A549 (cell line): ENCODE measurements around the gene LDLRAP1.

Experiments
- EHMT2 ChIP-seq: fragments of 200-600 bp; sonication (generic); IDR thresholded peaks from 2 replicates; pipeline ENCODE4 v1.6.1; 2016; ENCODE audit warnings: antibody characterized with exemption, low read depth, mild to moderate bottlenecking, moderate library complexity
- ESRRA ChIP-seq: fragments of 150-350 bp; IDR thresholded peaks from 2 replicates; pipeline ENCODE4 v1.6.1; 2014; ENCODE audit warnings: mild to moderate bottlenecking, low read length, borderline replicate concordance
- FOSB ChIP-seq: fragments of 250-450 bp; sonication (Bioruptor Pico); IDR thresholded peaks from 2 replicates; pipeline ENCODE4 v1.5.0; 2020; ENCODE audit warnings: mild to moderate bottlenecking, moderate library complexity
- POLR2A ChIP-seq: IDR thresholded peaks from 2 replicates; pipeline ENCODE4 v1.6.1; 2012; ENCODE audit warnings: mild to moderate bottlenecking, low read length
- RAD21 ChIP-seq, 2 experiments: fragments of >200 bp in 1 of 2; sonication (Bioruptor Twin) in 1 of 2; formaldehyde crosslinking in 1 of 2; IDR thresholded peaks in 1 of 2; conservative IDR thresholded peaks in 1 of 2; 2 replicates in 1 of 2; 3 replicates in 1 of 2; pipeline ENCODE4 v1.6.1; 2012 to 2018; ENCODE audit warnings: inconsistent platforms in 1 of 2
- TF ChIP-seq, protein P1 (sequence below): fragments of >200 bp; sonication (Bioruptor Twin); formaldehyde crosslinking; IDR thresholded peaks from 3 replicates; pipeline ENCODE4 v1.5.1; 2016

DNA sequence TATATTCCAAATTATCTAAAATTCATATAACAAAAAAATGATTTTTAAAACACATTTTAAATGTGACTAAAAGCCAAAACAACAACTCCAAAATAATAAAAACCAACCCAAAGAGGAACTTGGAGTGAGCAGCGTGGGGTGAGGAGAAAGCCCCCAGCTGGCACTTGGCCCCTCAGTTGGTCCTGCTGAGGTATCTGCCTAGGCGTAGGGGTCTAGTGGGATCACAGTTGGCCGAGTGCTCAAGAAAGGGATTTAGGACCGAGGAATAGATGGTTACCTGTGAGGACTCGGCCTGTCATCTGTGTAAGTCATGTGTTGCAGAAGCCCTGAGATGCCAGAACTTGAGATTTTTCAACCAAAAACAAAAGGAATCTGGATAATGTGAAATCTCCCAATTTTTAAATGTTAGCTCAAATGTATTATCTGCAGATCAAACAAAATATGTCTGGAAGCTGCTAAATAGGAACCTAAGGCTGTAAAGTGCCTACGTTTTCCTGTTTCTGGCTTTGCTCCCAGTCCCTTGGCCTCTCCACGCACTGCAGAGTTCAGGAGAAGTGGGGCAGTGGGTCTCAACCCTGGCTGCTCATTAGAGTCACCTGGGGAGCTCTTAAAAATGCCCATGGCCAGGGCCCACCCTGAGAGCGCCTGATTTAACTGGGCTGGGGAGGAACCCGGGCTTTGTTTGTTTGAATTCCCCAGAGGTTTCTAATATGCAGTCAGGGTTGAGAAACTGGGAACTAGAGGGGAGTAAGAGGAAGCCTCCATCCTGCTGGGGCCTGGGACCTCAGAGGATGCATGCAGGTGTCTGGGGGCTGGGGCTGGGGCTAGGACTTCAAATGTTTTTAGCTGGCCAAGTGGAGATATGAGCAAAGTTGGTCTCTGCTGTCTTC lies 38.5 kb upstream of the LDLRAP1 start:
- TF ChIP-seq ESRRA (no peak), POLR2A (no peak), FOSB (no peak), RAD21 (conservative IDR thresholded peaks at IDR 0.05 in 1 of 2, IDR thresholded peaks at IDR 0.05 in 1 of 2) (no peak), EHMT2 (no peak)
- TF ChIP-seq, protein P1, sequence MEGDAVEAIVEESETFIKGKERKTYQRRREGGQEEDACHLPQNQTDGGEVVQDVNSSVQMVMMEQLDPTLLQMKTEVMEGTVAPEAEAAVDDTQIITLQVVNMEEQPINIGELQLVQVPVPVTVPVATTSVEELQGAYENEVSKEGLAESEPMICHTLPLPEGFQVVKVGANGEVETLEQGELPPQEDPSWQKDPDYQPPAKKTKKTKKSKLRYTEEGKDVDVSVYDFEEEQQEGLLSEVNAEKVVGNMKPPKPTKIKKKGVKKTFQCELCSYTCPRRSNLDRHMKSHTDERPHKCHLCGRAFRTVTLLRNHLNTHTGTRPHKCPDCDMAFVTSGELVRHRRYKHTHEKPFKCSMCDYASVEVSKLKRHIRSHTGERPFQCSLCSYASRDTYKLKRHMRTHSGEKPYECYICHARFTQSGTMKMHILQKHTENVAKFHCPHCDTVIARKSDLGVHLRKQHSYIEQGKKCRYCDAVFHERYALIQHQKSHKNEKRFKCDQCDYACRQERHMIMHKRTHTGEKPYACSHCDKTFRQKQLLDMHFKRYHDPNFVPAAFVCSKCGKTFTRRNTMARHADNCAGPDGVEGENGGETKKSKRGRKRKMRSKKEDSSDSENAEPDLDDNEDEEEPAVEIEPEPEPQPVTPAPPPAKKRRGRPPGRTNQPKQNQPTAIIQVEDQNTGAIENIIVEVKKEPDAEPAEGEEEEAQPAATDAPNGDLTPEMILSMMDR, result no peak
